Tibial nerve (tissue), 4 donors: ENCODE data around the gene ANXA6. TPM values are rescaled to one million over a fixed set of nuclear protein-coding genes. Genes with fewer than 3 reads are reported as not detected.
A peak's percentile ranks its signal among the peaks of the same experiment; 100 is the strongest.

Experiments used
- DNase-seq, 2 donors: peaks; one replicate each; pipeline ENCODE4 v3.0.0-alpha.2; 2019; ENCODE audit warnings: low spot score in 2 of 2
- H3K27ac ChIP-seq, 4 donors: fragments of 200-600 bp; sonication (generic) in 3 of 4; one replicate each; pipeline ENCODE4 v1.5.1; 2017 to 2019; ENCODE audit warnings: mild to moderate bottlenecking in 1 of 4
- H3K27me3 ChIP-seq, 2 donors: fragments of 200-600 bp; sonication (generic) in 1 of 2; one replicate each; pipeline versions ENCODE4 v1.5.1 to v1.6.0; 2017 to 2019
- H3K36me3 ChIP-seq, 3 donors: fragments of 200-600 bp; sonication (generic); one replicate each; pipeline ENCODE4 v1.5.1; 2018 to 2019
- H3K4me1 ChIP-seq, 4 donors: fragments of 200-600 bp; sonication (generic) in 3 of 4; one replicate each; pipeline ENCODE4 v1.5.1; 2017 to 2019
- H3K4me3 ChIP-seq, 4 donors: fragments of 200-600 bp; sonication (generic) in 3 of 4; one replicate each; pipeline ENCODE4 v1.5.1; 2017 to 2019; ENCODE audit warnings: mild to moderate bottlenecking in 1 of 4, moderate library complexity in 1 of 4
- H3K9me3 ChIP-seq, 4 donors: fragments of 200-600 bp; sonication (generic) in 3 of 4; one replicate each; pipeline ENCODE4 v1.5.1; 2017 to 2019
- EP300 ChIP-seq, 2 donors: sonication (generic); formaldehyde crosslinking; IDR thresholded peaks; one replicate each; pipeline ENCODE4 v1.6.1; 2017; ENCODE audit warnings: antibody characterized with exemption in 2 of 2, mild to moderate bottlenecking in 1 of 2
- POLR2A ChIP-seq, 2 donors: fragments of 450-650 bp; IDR thresholded peaks; one replicate each; pipeline ENCODE4 v1.6.1; 2017; ENCODE audit warnings: antibody characterized with exemption in 2 of 2, mild to moderate bottlenecking in 2 of 2, moderate library complexity in 2 of 2
- WGBS, 2 donors: methylation state at CpG; one replicate each; pipeline ENCODE4 v1.1.5; 2018; 5-methylcytosine and 5-hydroxymethylcytosine counted together
- total RNA-seq, 4 donors: library from RNA; depleted of rRNA; stranded (reverse); fragments of >200 nt; gene quantifications; one replicate each; pipeline ENCODE4 v1.1.0, GENCODE V29; 2016
- TF ChIP-seq, protein P1 (sequence below), 5 experiments: fragments of 200-600 bp in 3 of 5; fragments of 450-650 bp in 2 of 5; sonication (generic) in 3 of 5; IDR thresholded peaks; one replicate each; pipeline ENCODE4 v1.5.1; 2016 to 2019; ENCODE audit warnings: antibody characterized with exemption in 5 of 5, mild to moderate bottlenecking in 3 of 5, moderate library complexity in 2 of 5

ANXA6 gene
- total RNA-seq, 4 donors from 2014 or later = 168 to 282 (median 181) TPM

DNA sequence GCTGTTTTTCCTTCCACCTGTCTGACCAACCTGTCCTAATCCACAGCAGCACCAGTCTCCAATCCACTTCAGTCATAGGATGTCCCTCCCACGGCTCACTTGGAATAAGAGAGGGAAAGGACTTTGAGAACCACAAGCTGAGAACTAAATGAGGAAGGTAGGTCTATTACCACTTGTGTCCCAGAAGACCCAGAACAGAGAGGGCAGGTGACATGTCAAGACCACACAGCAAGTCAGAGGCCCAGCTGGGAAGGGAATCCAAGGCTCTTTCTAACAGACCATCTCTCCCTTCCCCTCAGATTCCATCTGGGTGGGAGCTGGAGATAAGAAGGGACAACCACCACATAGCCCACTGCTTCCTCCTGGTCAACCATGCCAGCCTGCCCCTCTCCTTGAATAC lies 14.6 kb downstream of the ANXA6 start:
- Histone ChIP-seq H3K4me3 (no peak overlapping the region), H3K4me1 (peaks cover 0 to 45% (median 20%) of the 10 kb centered on the region in 4 donors), H3K27me3 (no peaks in the 10 kb centered on the region), H3K9me3 (no peaks in the 10 kb centered on the region), H3K36me3 (peaks cover 0 to 67% (median 15%) of the 10 kb centered on the region in 3 donors), H3K27ac (no peak overlapping the region)
- TF ChIP-seq EP300 (IDR thresholded peaks at IDR 0.05) = no peak
- TF ChIP-seq POLR2A (IDR thresholded peaks at IDR 0.05) = no peak
- TF ChIP-seq, protein P1, sequence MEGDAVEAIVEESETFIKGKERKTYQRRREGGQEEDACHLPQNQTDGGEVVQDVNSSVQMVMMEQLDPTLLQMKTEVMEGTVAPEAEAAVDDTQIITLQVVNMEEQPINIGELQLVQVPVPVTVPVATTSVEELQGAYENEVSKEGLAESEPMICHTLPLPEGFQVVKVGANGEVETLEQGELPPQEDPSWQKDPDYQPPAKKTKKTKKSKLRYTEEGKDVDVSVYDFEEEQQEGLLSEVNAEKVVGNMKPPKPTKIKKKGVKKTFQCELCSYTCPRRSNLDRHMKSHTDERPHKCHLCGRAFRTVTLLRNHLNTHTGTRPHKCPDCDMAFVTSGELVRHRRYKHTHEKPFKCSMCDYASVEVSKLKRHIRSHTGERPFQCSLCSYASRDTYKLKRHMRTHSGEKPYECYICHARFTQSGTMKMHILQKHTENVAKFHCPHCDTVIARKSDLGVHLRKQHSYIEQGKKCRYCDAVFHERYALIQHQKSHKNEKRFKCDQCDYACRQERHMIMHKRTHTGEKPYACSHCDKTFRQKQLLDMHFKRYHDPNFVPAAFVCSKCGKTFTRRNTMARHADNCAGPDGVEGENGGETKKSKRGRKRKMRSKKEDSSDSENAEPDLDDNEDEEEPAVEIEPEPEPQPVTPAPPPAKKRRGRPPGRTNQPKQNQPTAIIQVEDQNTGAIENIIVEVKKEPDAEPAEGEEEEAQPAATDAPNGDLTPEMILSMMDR (IDR thresholded peaks at IDR 0.05) = no peak
- WGBS, 2 donors = 59 to 70% methylated on average over 1 of the region's 1 CpG
- DNase-seq = no peak

DNA sequence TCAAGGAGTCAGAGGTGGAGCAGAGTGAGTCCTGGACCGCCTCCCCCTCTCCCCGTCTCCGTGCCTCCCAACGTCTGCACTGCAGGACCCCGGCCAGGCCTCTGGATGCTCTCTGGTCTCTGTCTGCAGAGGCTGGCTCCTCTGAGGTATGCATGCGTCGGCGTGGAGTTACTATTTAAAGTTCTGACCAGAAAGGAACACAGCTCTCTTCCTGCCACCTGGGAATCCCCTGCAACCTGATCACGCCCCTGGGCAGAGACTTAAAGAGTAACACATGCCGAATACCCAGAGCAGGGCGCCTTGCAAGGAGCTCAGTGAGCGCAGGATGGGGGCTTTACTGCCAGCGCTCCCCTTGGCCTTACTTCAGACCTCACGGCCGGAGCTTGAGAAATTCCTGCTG lies 16.0 kb downstream of the ANXA6 start:
- no peaks in the 10 kb centered on the region for H3K27me3 ChIP-seq
- H3K27ac ChIP-seq = peak overlapping the region in 2 of 4 donors; percentile 4 to 9
- peaks cover 0 to 68% (median 29%) of the 10 kb centered on the region in 3 donors for H3K36me3 ChIP-seq
- WGBS, 2 donors = 42 to 52% methylated on average over 15 of the region's 15 CpGs
- DNase-seq = no peak
- H3K4me3 ChIP-seq = no peak overlapping the region
- peaks cover 0 to 44% (median 20%) of the 10 kb centered on the region in 4 donors for H3K4me1 ChIP-seq
- no peaks in the 10 kb centered on the region for H3K9me3 ChIP-seq
- TF ChIP-seq, protein P1 (IDR thresholded peaks at IDR 0.05) = no peak
- no peak for TF ChIP-seq POLR2A (IDR thresholded peaks at IDR 0.05)
- no peak for TF ChIP-seq EP300 (IDR thresholded peaks at IDR 0.05)

DNA sequence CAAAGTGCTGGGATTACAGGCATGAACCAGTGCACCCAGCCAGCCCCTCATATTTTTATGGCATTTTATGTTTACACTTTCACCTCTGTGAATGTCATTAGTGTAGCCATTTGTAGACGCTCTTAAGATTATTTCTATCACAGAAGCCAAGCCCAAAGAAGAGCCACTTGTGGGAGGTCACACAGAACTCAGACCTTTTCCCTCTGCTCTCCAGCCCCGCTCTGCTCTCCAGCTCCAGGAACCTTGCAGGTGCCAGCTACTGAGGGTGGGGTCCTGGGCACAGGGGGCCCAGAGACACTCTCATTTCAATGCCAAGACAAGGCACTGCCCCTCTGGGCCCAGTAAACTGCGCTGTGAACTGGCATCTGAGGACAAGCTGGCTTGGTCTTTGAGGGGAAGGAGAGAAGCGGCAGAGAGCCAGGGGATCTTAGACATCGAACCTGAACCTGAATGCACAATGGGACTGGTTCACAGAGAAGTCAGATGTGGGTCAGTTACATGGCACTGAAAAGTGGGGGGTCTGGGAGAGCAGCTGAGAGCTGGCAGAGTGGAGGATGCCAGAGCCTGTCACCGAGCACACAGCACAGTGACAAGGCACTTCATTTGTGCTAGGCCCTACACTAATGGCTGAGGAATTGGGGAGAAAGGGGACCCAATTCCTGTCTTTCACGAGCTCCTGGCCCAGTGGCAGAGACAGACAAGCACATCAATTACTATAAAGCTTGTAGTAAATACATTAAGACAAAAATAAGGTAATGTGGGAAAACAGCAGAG lies 16.7 kb downstream of the ANXA6 start:
- 68 to 74% methylated on average over 7 of the region's 7 CpGs for WGBS, 2 donors
- DNase-seq = no peak
- Histone ChIP-seq H3K27me3 (no peaks in the 10 kb centered on the region), H3K36me3 (peaks cover 0 to 72% (median 36%) of the 10 kb centered on the region in 3 donors), H3K4me3 (no peak overlapping the region), H3K27ac (peak overlapping the region in 3 of 4 donors; percentile 0 to 36 (median 4)), H3K4me1 (peaks cover 0 to 39% (median 20%) of the 10 kb centered on the region in 4 donors), H3K9me3 (no peaks in the 10 kb centered on the region)
- TF ChIP-seq, protein P1 (IDR thresholded peaks at IDR 0.05) = no peak
- TF ChIP-seq EP300 (IDR thresholded peaks at IDR 0.05) (no peak), POLR2A (IDR thresholded peaks at IDR 0.05) (no peak)

DNA sequence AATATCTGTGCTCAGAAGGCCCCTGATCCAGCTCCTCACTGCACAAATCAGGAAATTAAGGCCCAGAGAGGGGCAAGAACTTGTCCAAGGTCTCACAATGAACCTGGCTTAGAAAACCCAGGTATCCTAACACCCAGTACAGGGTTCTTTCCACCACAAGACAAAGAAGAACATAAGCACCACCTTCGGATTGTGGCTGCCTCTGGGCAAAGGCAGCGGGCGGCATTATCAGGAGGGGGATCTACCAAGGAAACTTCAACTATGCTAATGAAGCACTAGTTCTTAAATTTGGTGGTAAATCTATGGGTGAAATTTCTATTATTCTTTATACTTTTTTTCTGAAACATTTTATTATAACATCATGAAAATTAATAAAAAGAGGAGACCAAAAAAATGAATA lies 17.9 kb downstream of the ANXA6 start:
- Histone ChIP-seq H3K4me3 (no peak overlapping the region), H3K27me3 (no peaks in the 10 kb centered on the region), H3K27ac (no peak overlapping the region), H3K36me3 (peaks cover 0 to 73% (median 43%) of the 10 kb centered on the region in 3 donors), H3K9me3 (no peaks in the 10 kb centered on the region), H3K4me1 (peaks cover 0 to 31% (median 20%) of the 10 kb centered on the region in 4 donors)
- TF ChIP-seq, protein P1 (IDR thresholded peaks at IDR 0.05) = no peak
- TF ChIP-seq POLR2A (IDR thresholded peaks at IDR 0.05) (no peak), EP300 (IDR thresholded peaks at IDR 0.05) (no peak)
- 94 to 96% methylated on average over 3 of the region's 3 CpGs for WGBS, 2 donors
- DNase-seq = no peak

DNA sequence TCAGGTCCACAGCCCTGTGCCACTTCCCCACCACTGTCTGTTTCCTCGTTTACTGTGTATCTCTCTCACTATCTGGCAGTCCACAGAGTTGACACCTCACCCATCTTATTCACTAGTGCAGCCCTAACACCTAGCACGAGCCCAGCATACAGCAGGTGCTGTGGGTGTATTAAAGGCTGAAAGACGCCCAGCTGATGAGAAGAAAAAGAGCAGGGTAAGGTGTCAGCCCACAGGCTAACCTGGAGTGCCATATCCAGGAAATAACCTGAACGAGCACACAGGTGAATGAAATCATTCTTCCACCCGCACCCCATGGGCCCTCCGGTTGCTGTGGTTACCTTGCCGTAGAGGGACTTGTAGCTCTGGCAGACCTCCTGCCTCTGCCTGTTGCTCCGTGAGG lies 18.6 kb downstream of the ANXA6 start:
- no peak for DNase-seq
- no peak overlapping the region for H3K27ac ChIP-seq
- no peak overlapping the region for H3K4me3 ChIP-seq
- H3K36me3 ChIP-seq = peaks cover 0 to 75% (median 50%) of the 10 kb centered on the region in 3 donors
- H3K27me3 ChIP-seq = no peaks in the 10 kb centered on the region
- H3K4me1 ChIP-seq = peaks cover 0 to 28% (median 20%) of the 10 kb centered on the region in 4 donors
- TF ChIP-seq POLR2A (IDR thresholded peaks at IDR 0.05) = no peak
- TF ChIP-seq, protein P1 (IDR thresholded peaks at IDR 0.05) = no peak
- TF ChIP-seq EP300 (IDR thresholded peaks at IDR 0.05) = no peak
- WGBS, 2 donors = 79 to 87% methylated on average over 8 of the region's 8 CpGs
- no peaks in the 10 kb centered on the region for H3K9me3 ChIP-seq
